Astrocyte of the spinal cord (primary cell): ENCODE measurements around the gene STXBP2.

Experiments
- DNase-seq: peaks from one replicate; pipeline ENCODE4 v3.0.0; 2011; ENCODE audit warnings: low read depth, low spot score
- H3K4me3 ChIP-seq: 2 replicates; pipeline ENCODE4 v1.5.1; 2011; ENCODE audit warnings: low read depth, mild to moderate bottlenecking, low read length, moderate library complexity
- in situ Hi-C: cut with HindIII; loops from 2 replicates; pipeline ENCODE4 v1.10.0; 2017; ENCODE audit warnings: low sequenced_read_pairs
- TF ChIP-seq, protein P1 (sequence below): IDR thresholded peaks from 2 replicates; pipeline ENCODE4 v1.5.1; 2012; ENCODE audit warnings: low read depth, mild to moderate bottlenecking, low read length, inconsistent platforms

The STXBP2 gene

DNA sequence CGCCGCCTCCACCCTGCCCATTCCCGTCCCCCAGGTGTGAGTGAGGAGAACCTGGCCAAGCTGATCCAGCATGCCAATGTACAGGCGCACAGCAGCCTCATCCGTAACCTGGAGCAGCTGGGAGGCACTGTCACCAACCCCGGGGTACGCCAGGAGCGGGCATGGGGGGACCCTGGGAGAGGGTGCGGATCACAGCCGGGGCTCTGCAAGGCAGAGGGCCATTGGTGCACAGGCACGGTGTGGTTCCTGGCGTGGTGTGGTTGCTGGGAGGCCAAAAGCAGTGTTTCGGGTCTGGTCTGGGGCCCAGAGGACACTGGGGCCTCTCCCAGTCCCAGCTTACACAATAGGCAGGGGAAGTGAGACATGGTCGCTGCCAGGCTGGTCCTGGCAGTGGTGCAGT, 8.3 kb downstream of the STXBP2 start:
- TF ChIP-seq, protein P1, sequence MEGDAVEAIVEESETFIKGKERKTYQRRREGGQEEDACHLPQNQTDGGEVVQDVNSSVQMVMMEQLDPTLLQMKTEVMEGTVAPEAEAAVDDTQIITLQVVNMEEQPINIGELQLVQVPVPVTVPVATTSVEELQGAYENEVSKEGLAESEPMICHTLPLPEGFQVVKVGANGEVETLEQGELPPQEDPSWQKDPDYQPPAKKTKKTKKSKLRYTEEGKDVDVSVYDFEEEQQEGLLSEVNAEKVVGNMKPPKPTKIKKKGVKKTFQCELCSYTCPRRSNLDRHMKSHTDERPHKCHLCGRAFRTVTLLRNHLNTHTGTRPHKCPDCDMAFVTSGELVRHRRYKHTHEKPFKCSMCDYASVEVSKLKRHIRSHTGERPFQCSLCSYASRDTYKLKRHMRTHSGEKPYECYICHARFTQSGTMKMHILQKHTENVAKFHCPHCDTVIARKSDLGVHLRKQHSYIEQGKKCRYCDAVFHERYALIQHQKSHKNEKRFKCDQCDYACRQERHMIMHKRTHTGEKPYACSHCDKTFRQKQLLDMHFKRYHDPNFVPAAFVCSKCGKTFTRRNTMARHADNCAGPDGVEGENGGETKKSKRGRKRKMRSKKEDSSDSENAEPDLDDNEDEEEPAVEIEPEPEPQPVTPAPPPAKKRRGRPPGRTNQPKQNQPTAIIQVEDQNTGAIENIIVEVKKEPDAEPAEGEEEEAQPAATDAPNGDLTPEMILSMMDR, result no peak
- H3K4me3 ChIP-seq, result no peak overlapping the region
- in situ Hi-C loops, result no loop called here
- DNase-seq, result no peak

DNA sequence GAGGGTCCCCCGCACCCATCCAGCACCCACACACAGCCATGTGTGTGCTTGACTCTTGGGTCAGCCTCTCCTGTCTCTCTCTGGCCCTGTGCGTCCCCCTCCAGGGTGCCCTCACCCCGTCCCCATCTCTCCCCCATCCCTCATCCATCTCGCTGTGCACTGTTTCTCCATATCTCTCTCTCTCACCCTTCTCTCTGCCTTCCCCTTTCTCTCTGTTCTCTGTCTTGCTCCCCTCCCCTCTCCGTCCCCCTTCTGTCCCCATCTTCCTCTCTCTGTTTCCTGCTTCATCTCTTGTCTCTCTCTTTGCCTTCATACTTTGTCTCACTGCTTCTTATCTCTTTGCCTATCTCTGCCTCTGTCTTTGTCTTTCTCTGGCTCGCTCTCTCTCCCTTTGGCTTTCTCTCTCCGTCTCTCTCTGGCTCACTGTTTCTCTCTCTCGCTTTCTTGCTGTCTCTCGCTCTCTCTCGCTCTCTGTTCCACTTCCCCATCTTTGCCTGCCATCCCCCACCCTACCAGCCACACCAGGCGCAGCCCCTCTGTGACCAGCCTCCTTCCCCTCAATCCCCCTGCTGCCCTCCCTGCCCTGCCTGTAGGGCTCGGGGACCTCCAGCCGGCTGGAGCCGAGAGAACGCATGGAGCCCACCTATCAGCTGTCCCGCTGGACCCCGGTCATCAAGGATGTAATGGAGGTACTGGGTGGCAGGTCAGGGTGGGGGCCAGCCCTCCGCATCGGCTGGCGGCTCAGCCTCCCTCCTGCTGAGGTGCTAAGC, 8.9 kb downstream of the STXBP2 start:
- DNase-seq, result no peak
- TF ChIP-seq, protein P1, result no peak
- in situ Hi-C loops, result no loop called here
- no peak overlapping the region for H3K4me3 ChIP-seq

DNA sequence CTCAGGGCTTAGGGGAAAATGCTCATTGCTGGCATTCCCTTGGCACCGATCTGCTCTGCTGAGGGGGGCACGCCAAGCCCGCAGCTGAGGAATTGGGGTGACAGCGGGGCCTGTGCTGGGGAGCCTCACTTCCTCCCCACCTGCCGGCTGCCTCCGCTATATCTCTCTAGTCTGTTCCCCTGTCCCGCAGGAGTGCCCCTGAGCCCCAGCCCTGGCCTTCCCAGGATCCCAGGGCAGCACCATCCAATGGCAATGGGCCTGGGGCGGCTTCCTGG, 9.5 kb downstream of the STXBP2 start:
- no peak for DNase-seq
- H3K4me3 ChIP-seq, result no peak overlapping the region
- in situ Hi-C loops, result no loop called here
- TF ChIP-seq, protein P1, result no peak

- no peak for DNase-seq
- TF ChIP-seq, protein P1, result no peak
- in situ Hi-C loops, result no loop called here
- no peak overlapping the region for H3K4me3 ChIP-seq
Observed at GRCh38 chr19:7647156-7647555, 10.2 kb downstream of the STXBP2 start.

DNA sequence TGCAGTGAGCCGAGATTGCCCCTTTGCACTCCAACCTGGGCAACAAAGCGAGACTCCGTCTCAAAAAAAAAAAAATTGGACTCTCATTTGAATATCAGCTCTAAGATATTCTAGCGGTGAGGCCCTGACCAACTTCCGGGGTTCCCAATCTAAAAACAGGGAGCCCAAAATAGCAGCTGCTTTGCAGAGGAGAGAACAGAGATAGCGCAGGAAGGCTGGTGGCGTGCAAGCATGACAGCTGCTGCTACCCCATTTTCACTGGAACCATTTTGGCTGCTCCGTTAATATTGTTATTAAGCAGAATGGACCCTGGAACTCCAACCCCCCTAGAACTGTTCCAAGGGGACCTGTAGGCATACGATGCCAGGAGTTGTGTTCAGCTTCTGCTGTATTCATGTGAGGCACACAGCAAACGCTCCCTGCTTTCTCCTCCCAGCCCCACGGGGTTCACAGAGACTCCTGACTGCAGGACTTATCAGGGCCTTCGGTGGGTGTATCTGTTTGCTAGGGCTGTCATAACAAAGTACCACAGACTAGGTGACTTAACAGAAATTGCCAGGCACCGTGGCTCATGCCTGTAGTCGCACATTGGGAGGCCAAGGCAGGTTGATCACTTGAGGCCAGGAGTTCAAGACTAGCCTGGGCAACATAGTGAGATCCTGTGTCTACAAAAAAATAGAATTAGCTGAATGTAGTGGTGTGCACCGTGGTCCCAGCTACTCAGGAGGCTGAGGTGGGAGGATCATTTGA, 11.5 kb downstream of the STXBP2 start:
- in situ Hi-C loops, result no loop called here
- TF ChIP-seq, protein P1, result no peak
- H3K4me3 ChIP-seq, result no peak overlapping the region
- DNase-seq, result no peak

- TF ChIP-seq, protein P1, result no peak
- in situ Hi-C loops, result no loop called here
- DNase-seq, result no peak
- H3K4me3 ChIP-seq, result no peak overlapping the region
Observed at GRCh38 chr19:7650148-7650547, 13.2 kb downstream of the STXBP2 start.
